Sigmoid colon (tissue), 4 donors: Measurements from ENCODE around the gene LZTS3.

Experiments
- CTCF ChIP-seq, 4 experiments: fragments of 450-650 bp in 3 of 4; fragments of 200-600 bp in 1 of 4; IDR thresholded peaks; one replicate each; pipeline ENCODE4 v1.5.1; 2016 to 2019; ENCODE audit warnings: antibody characterized with exemption in 4 of 4, mild to moderate bottlenecking in 3 of 4, moderate library complexity in 2 of 4
- EP300 ChIP-seq, 4 donors: sonication (generic); formaldehyde crosslinking; IDR thresholded peaks; one replicate each; pipeline ENCODE4 v1.6.1; 2017; ENCODE audit warnings: antibody characterized with exemption in 4 of 4

GRCh38 chr20:3188823-3189413 lies 15.6 kb upstream of the LZTS3 start:
- TF ChIP-seq CTCF (IDR thresholded peaks at IDR 0.05) (no peak), EP300 (IDR thresholded peaks at IDR 0.05) (no peak)
